ENCODE data around the gene CLEC4A.
"Not testable (repeated sequence)": the region's sequence is repeated elsewhere in the genome, so short reads cannot be mapped to it uniquely, and the experiment has no call there.

Gene CLEC4A

GRCh38 chr12:8179989-8180585, 56.7 kb downstream of the CLEC4A start:
- not testable (repeated sequence) for H3K27me3 ChIP-seq (ENCODE audit: low read depth, low read length); H3K9me3 ChIP-seq (ENCODE audit: insufficient read depth, low read length); H3K36me3 ChIP-seq (replicated peaks; ENCODE audit: low read depth, low read length); H3K27ac ChIP-seq (ENCODE audit: low read length); H2AFZ ChIP-seq (ENCODE audit: low read depth, low read length); H4K20me1 ChIP-seq (ENCODE audit: insufficient read depth, low read length); H3K4me1 ChIP-seq (ENCODE audit: low read length); H3K79me2 ChIP-seq (ENCODE audit: low read length)
- H3K9ac ChIP-seq (ENCODE audit: low read length), result peak overlapping the region; percentile 66
- peak; percentile 50 for TF ChIP-seq CTCF (IDR thresholded peaks at IDR 0.05; ENCODE audit: low read depth, low read length)
- H3K4me3 ChIP-seq (ENCODE audit: low read length), result peak overlapping the region; percentile 79
- H3K4me2 ChIP-seq (ENCODE audit: low read length), result peak overlapping the region; percentile 52

GRCh38 chr12:8181271-8181670, 57.9 kb downstream of the CLEC4A start:
- not testable (repeated sequence) for H3K36me3 ChIP-seq (replicated peaks; ENCODE audit: low read depth, low read length); H3K27ac ChIP-seq (ENCODE audit: low read length); H4K20me1 ChIP-seq (ENCODE audit: insufficient read depth, low read length); H3K9me3 ChIP-seq (ENCODE audit: insufficient read depth, low read length); H3K4me3 ChIP-seq (ENCODE audit: low read length); H3K9ac ChIP-seq (ENCODE audit: low read length); H3K79me2 ChIP-seq (ENCODE audit: low read length); H3K27me3 ChIP-seq (ENCODE audit: low read depth, low read length); H2AFZ ChIP-seq (ENCODE audit: low read depth, low read length); H3K4me1 ChIP-seq (ENCODE audit: low read length)
- 0 out of 2 replicates have a peak overlapping the region, but pooled peaks have one; percentile 52 for H3K4me2 ChIP-seq (ENCODE audit: low read length)

- not testable (repeated sequence) for H3K9ac ChIP-seq (ENCODE audit: low read length); H2AFZ ChIP-seq (ENCODE audit: low read depth, low read length); H3K27ac ChIP-seq (ENCODE audit: low read length); H3K4me1 ChIP-seq (ENCODE audit: low read length); H3K27me3 ChIP-seq (ENCODE audit: low read depth, low read length); H4K20me1 ChIP-seq (ENCODE audit: insufficient read depth, low read length); H3K79me2 ChIP-seq (ENCODE audit: low read length); H3K9me3 ChIP-seq (ENCODE audit: insufficient read depth, low read length); H3K4me2 ChIP-seq (ENCODE audit: low read length); H3K36me3 ChIP-seq (replicated peaks; ENCODE audit: low read depth, low read length); H3K4me3 ChIP-seq (ENCODE audit: low read length)
Measured at GRCh38 chr12:8182923-8183322, 59.5 kb downstream of the CLEC4A start.

- not testable (repeated sequence) for H3K4me3 ChIP-seq (ENCODE audit: low read length); H3K36me3 ChIP-seq (replicated peaks; ENCODE audit: low read depth, low read length); H3K27me3 ChIP-seq (ENCODE audit: low read depth, low read length); H3K27ac ChIP-seq (ENCODE audit: low read length); H3K79me2 ChIP-seq (ENCODE audit: low read length); H3K4me2 ChIP-seq (ENCODE audit: low read length); H4K20me1 ChIP-seq (ENCODE audit: insufficient read depth, low read length); H3K4me1 ChIP-seq (ENCODE audit: low read length); H2AFZ ChIP-seq (ENCODE audit: low read depth, low read length); H3K9ac ChIP-seq (ENCODE audit: low read length); H3K9me3 ChIP-seq (ENCODE audit: insufficient read depth, low read length)
Measured at GRCh38 chr12:8183346-8183745, 59.9 kb downstream of the CLEC4A start.

- H3K9me3 ChIP-seq (ENCODE audit: insufficient read depth, low read length); H3K9ac ChIP-seq (ENCODE audit: low read length); H4K20me1 ChIP-seq (ENCODE audit: insufficient read depth, low read length); H3K27ac ChIP-seq (ENCODE audit: low read length); H3K4me1 ChIP-seq (ENCODE audit: low read length); H3K27me3 ChIP-seq (ENCODE audit: low read depth, low read length); H3K36me3 ChIP-seq (replicated peaks; ENCODE audit: low read depth, low read length); H3K4me2 ChIP-seq (ENCODE audit: low read length); H2AFZ ChIP-seq (ENCODE audit: low read depth, low read length); H3K79me2 ChIP-seq (ENCODE audit: low read length); H3K4me3 ChIP-seq (ENCODE audit: low read length): not testable (repeated sequence)
Measured at GRCh38 chr12:8184206-8184605, 60.8 kb downstream of the CLEC4A start.

- H3K9me3 ChIP-seq (ENCODE audit: insufficient read depth, low read length); H3K4me1 ChIP-seq (ENCODE audit: low read length); H3K9ac ChIP-seq (ENCODE audit: low read length): not testable (repeated sequence)
Measured at GRCh38 chr12:8188088-8188487, 64.7 kb downstream of the CLEC4A start.

More at GRCh38 chr12:8188088-8188487, 64.7 kb downstream of the CLEC4A start:
- H2AFZ ChIP-seq (ENCODE audit: low read depth, low read length); H4K20me1 ChIP-seq (ENCODE audit: insufficient read depth, low read length); H3K27me3 ChIP-seq (ENCODE audit: low read depth, low read length); H3K4me2 ChIP-seq (ENCODE audit: low read length); H3K79me2 ChIP-seq (ENCODE audit: low read length); H3K36me3 ChIP-seq (replicated peaks; ENCODE audit: low read depth, low read length); H3K4me3 ChIP-seq (ENCODE audit: low read length); H3K27ac ChIP-seq (ENCODE audit: low read length): not testable (repeated sequence)

Data from OCI-LY3 (cell line).